H9 (cell line): ENCODE data around the gene TEX54. TPM values are rescaled to one million over a fixed set of nuclear protein-coding genes. Genes with fewer than 3 reads are reported as not detected.

ENCODE experiments used
- DNase-seq: peaks from one replicate; pipeline ENCODE4 v3.0.0-alpha.2; 2017
- H2AFZ ChIP-seq: one replicate; pipeline ENCODE4 v1.6.1; 2013; ENCODE audit warnings: mild to moderate bottlenecking, low read length, control low read depth, moderate library complexity
- H2AK5ac ChIP-seq: 2 replicates; pipeline ENCODE4 v1.6.1; 2013; ENCODE audit warnings: low read length, control low read depth, mixed read lengths; ENCODE audit not compliant: insufficient read length
- H2BK120ac ChIP-seq: one replicate; pipeline ENCODE4 v1.6.1; 2013; ENCODE audit warnings: low read depth, mild to moderate bottlenecking, low read length, control low read depth, inconsistent platforms; ENCODE audit not compliant: poor library complexity, severe bottlenecking
- H2BK12ac ChIP-seq: 2 replicates; pipeline ENCODE4 v1.6.1; 2013; ENCODE audit warnings: low read length, control low read depth, mixed read lengths, low read depth; ENCODE audit not compliant: insufficient read length
- H2BK15ac ChIP-seq: 2 replicates; pipeline ENCODE4 v1.6.1; 2013; ENCODE audit warnings: low read depth, low read length, control low read depth
- H2BK20ac ChIP-seq: one replicate; pipeline ENCODE4 v1.6.1; 2013; ENCODE audit warnings: low read depth, mild to moderate bottlenecking, low read length, control low read depth, inconsistent platforms; ENCODE audit not compliant: poor library complexity, severe bottlenecking
- H2BK5ac ChIP-seq: 2 replicates; pipeline ENCODE4 v1.6.1; 2013; ENCODE audit warnings: low read length, control low read depth, mixed read lengths; ENCODE audit not compliant: insufficient read length
- H3K14ac ChIP-seq: 2 replicates; pipeline ENCODE4 v1.6.1; 2013; ENCODE audit warnings: low read length, control low read depth; ENCODE audit not compliant: insufficient read depth
- H3K18ac ChIP-seq: 2 replicates; pipeline ENCODE4 v1.6.1; 2013; ENCODE audit warnings: low read depth, mild to moderate bottlenecking, mixed read lengths, low read length, control low read depth; ENCODE audit not compliant: insufficient read length
- H3K23ac ChIP-seq: 2 replicates; pipeline ENCODE4 v1.6.1; 2013; ENCODE audit warnings: low read length, control low read depth, mixed read lengths, low read depth; ENCODE audit not compliant: insufficient read length
- H3K23me2 ChIP-seq: 2 replicates; pipeline ENCODE4 v1.6.1; 2013; ENCODE audit warnings: low read depth, mild to moderate bottlenecking, mixed read lengths, low read length, control low read depth; ENCODE audit not compliant: insufficient read length, poor library complexity, severe bottlenecking
- H3K27ac ChIP-seq: 2 replicates; pipeline ENCODE4 v1.5.1; 2013; ENCODE audit warnings: low read length, control low read depth, mixed read lengths, low read depth; ENCODE audit not compliant: insufficient read length
- H3K27me3 ChIP-seq: 2 replicates; pipeline ENCODE4 v1.6.1; 2013; ENCODE audit warnings: low read length, control low read depth, inconsistent platforms; ENCODE audit not compliant: insufficient read depth
- H3K4ac ChIP-seq: 2 replicates; pipeline ENCODE4 v1.6.1; 2013; ENCODE audit warnings: low read depth, mild to moderate bottlenecking, control low read depth, inconsistent platforms, low read length, moderate library complexity
- H3K4me1 ChIP-seq: 2 replicates; pipeline ENCODE4 v1.6.1; 2013; ENCODE audit warnings: low read length, control low read depth, inconsistent platforms; ENCODE audit not compliant: insufficient read depth
- H3K4me2 ChIP-seq: 2 replicates; pipeline ENCODE4 v1.6.1; 2013; ENCODE audit warnings: low read length, control low read depth, mixed read lengths; ENCODE audit not compliant: insufficient read length, insufficient read depth
- H3K56ac ChIP-seq: 2 replicates; pipeline ENCODE4 v1.6.1; 2013; ENCODE audit warnings: low read depth, mild to moderate bottlenecking, mixed read lengths, low read length, control low read depth; ENCODE audit not compliant: insufficient read length
- H3K79me1 ChIP-seq: 2 replicates; pipeline ENCODE4 v1.6.1; 2013; ENCODE audit warnings: low read depth, mild to moderate bottlenecking, moderate library complexity, low read length, control low read depth, inconsistent platforms; ENCODE audit not compliant: insufficient read depth, poor library complexity, severe bottlenecking
- H3K79me2 ChIP-seq: 2 replicates; pipeline ENCODE4 v1.6.1; 2013; ENCODE audit warnings: low read length, control low read depth, inconsistent platforms; ENCODE audit not compliant: insufficient read depth
- H3K9ac ChIP-seq: 2 replicates; pipeline ENCODE4 v1.6.1; 2013; ENCODE audit warnings: low read length, control low read depth, mixed read lengths; ENCODE audit not compliant: insufficient read length; ENCODE audit errors: extremely low read depth
- H3K9me3 ChIP-seq: one replicate; pipeline ENCODE4 v1.6.1; 2013; ENCODE audit warnings: low read depth, low read length, inconsistent platforms; ENCODE audit not compliant: control insufficient read depth
- H3T11ph ChIP-seq: one replicate; pipeline ENCODE4 v1.6.1; 2013; ENCODE audit warnings: mild to moderate bottlenecking, low read length, control low read depth, inconsistent platforms
- H4K20me1 ChIP-seq: one replicate; pipeline ENCODE4 v1.6.1; 2013; ENCODE audit not compliant: control insufficient read depth, insufficient read length, insufficient read depth
- H4K5ac ChIP-seq: 2 replicates; pipeline ENCODE4 v1.6.1; 2013; ENCODE audit warnings: low read depth, mild to moderate bottlenecking, mixed read lengths, low read length, control low read depth; ENCODE audit not compliant: insufficient read length
- H4K8ac ChIP-seq: replicated peaks from 2 replicates; pipeline ENCODE4 v1.6.1; 2013; ENCODE audit warnings: low read length, control low read depth, mixed read lengths, low read depth; ENCODE audit not compliant: insufficient read length
- H4K91ac ChIP-seq: 2 replicates; pipeline ENCODE4 v1.6.1; 2013; ENCODE audit warnings: low read depth, mild to moderate bottlenecking, moderate library complexity, mixed read lengths, low read length, control low read depth; ENCODE audit not compliant: insufficient read length
- H3K27ac Mint-ChIP-seq, 3 experiments: 2 replicates in 2 of 3; 3 replicates in 1 of 3; pipeline ENCODE4 v1.8.0; 2020 to 2021; ENCODE audit warnings: mixed read lengths in 3 of 3, mild to moderate bottlenecking in 1 of 3, moderate library complexity in 1 of 3
- H3K27me3 Mint-ChIP-seq: 2 replicates; pipeline ENCODE4 v1.8.0; 2021; ENCODE audit warnings: low read depth, mild to moderate bottlenecking, moderate library complexity, mixed read lengths
- H3K36me3 Mint-ChIP-seq, 3 experiments: 2 replicates in 2 of 3; 3 replicates in 1 of 3; pipeline ENCODE4 v1.8.0; 2020 to 2021; ENCODE audit warnings: low read depth in 3 of 3, mixed read lengths in 3 of 3; ENCODE audit not compliant: insufficient read depth in 1 of 3
- H3K4me1 Mint-ChIP-seq, 2 experiments: 2 replicates each; pipeline ENCODE4 v1.8.0; 2020; ENCODE audit warnings: mixed read lengths in 2 of 2
- H3K4me3 Mint-ChIP-seq, 2 experiments: 2 replicates in 1 of 2; 3 replicates in 1 of 2; pipeline ENCODE4 v1.8.0; 2020 to 2021; ENCODE audit warnings: mild to moderate bottlenecking in 2 of 2, mixed read lengths in 2 of 2, moderate library complexity in 1 of 2
- H3K9me3 Mint-ChIP-seq, 2 experiments: 2 replicates in 1 of 2; 3 replicates in 1 of 2; pipeline ENCODE4 v1.8.0; 2020; ENCODE audit warnings: mild to moderate bottlenecking in 2 of 2, mixed read lengths in 2 of 2, moderate library complexity in 1 of 2
- WGBS: extraction: QIAGEN DNeasy Blood & Tissue Kit; methylation state at CpG from one replicate; pipeline ENCODE4 v1.1.7; 2013; ENCODE audit warnings: missing lambda C conversion rate, low lambda C conversion rate, mixed read lengths; ENCODE audit not compliant: insufficient read length; ENCODE audit errors: extremely low coverage; 5-methylcytosine and 5-hydroxymethylcytosine counted together
- total RNA-seq: library from RNA; stranded (reverse); gene quantifications from 2 replicates; pipeline ENCODE4 v1.2.1, GENCODE V29; 2021
- TF ChIP-seq, protein P1 (sequence below): fragments of 200-600 bp; sonication (generic); conservative IDR thresholded peaks from 3 replicates; pipeline ENCODE4 v1.8.0; 2021; ENCODE audit warnings: antibody characterized with exemption, mild to moderate bottlenecking

TEX54 gene
- total RNA-seq, 1 experiment from 2014 or later, result 1.2 TPM

GRCh38 chr11:62857541-62857982 lies 24.9 kb upstream of the TEX54 start:
- Histone ChIP-seq H2AK5ac (no peak overlapping the region), H3K23ac (no peak overlapping the region), H3K56ac (no peak overlapping the region), H3K14ac (peak overlapping the region; percentile 52; the same call in 1 of the 2 replicates), H2BK12ac (no peak overlapping the region), H2BK20ac (no peak overlapping the region), H4K8ac (no peak overlapping the region), H4K20me1 (no peaks in the 10 kb centered on the region), H4K91ac (no peak overlapping the region), H2BK120ac (no peak overlapping the region), H3K27me3 (no peaks in the 10 kb centered on the region), H3K4me2 (peak overlapping the region; percentile 98), H3T11ph (no peak overlapping the region), H3K4ac (no peak overlapping the region), H3K18ac (no peak overlapping the region), H3K79me1 (no peaks in the 10 kb centered on the region), H2BK5ac (no peak overlapping the region), H3K9ac (peak overlapping the region; percentile 100), H2BK15ac (no peak overlapping the region), H3K23me2 (peaks cover 20% of the 10 kb centered on the region), H3K79me2 (peaks cover 57% of the 10 kb centered on the region), H4K5ac (no peak overlapping the region), H3K27ac (no peak overlapping the region), H3K9me3 (no peaks in the 10 kb centered on the region), H2AFZ (no peak overlapping the region), H3K4me1 (no peaks in the 10 kb centered on the region; the same call in none of the 2 replicates)
- peak overlapping the region; percentile 88 to 100 (median 95); a peak in 6 of 7 replicates for H3K27ac Mint-ChIP-seq
- peaks cover 47 to 70% (median 48%) of the 10 kb centered on the region in 3 experiments for H3K36me3 Mint-ChIP-seq
- DNase-seq, result no peak
- H3K4me3 Mint-ChIP-seq, result peak overlapping the region; percentile 99
- peaks cover 52 to 67% of the 10 kb centered on the region in 2 experiments for H3K4me1 Mint-ChIP-seq
- WGBS, result no CpG with 5 or more reads among the region's 2 CpGs
- TF ChIP-seq, protein P1, sequence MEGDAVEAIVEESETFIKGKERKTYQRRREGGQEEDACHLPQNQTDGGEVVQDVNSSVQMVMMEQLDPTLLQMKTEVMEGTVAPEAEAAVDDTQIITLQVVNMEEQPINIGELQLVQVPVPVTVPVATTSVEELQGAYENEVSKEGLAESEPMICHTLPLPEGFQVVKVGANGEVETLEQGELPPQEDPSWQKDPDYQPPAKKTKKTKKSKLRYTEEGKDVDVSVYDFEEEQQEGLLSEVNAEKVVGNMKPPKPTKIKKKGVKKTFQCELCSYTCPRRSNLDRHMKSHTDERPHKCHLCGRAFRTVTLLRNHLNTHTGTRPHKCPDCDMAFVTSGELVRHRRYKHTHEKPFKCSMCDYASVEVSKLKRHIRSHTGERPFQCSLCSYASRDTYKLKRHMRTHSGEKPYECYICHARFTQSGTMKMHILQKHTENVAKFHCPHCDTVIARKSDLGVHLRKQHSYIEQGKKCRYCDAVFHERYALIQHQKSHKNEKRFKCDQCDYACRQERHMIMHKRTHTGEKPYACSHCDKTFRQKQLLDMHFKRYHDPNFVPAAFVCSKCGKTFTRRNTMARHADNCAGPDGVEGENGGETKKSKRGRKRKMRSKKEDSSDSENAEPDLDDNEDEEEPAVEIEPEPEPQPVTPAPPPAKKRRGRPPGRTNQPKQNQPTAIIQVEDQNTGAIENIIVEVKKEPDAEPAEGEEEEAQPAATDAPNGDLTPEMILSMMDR, result no peak
- peaks cover 4% of the 10 kb centered on the region; the same call in 1 of the 2 replicates for H3K27me3 Mint-ChIP-seq
- peaks cover 6 to 10% of the 10 kb centered on the region in 2 experiments; a peak in 4 of 5 replicates for H3K9me3 Mint-ChIP-seq
